Parathyroid adenoma (tissue), 2 donors: Measurements from ENCODE around the gene STOX2.
"Not testable (repeated sequence)": the region's sequence is repeated elsewhere in the genome, so short reads cannot be mapped to it uniquely, and the experiment has no call there.

ENCODE experiments used
- H2AFZ ChIP-seq: fragments of 300-600 bp; sonication (generic); one replicate; pipeline ENCODE4 v1.7.0; 2017; ENCODE audit warnings: antibody characterized with exemption, mild to moderate bottlenecking
- H3K27ac ChIP-seq: fragments of 300-600 bp; sonication (generic); one replicate; pipeline ENCODE4 v1.7.0; 2017
- H3K27me3 ChIP-seq: fragments of 300-600 bp; sonication (generic); one replicate; pipeline ENCODE4 v1.7.0; 2017; ENCODE audit warnings: low read length; ENCODE audit not compliant: control insufficient read depth, insufficient read depth
- H3K36me3 ChIP-seq: fragments of 300-600 bp; sonication (generic); one replicate; pipeline ENCODE4 v1.7.0; 2017; ENCODE audit warnings: low read length; ENCODE audit not compliant: control insufficient read depth, insufficient read depth
- H3K4me1 ChIP-seq: fragments of 300-600 bp; sonication (generic); one replicate; pipeline ENCODE4 v1.7.0; 2017; ENCODE audit warnings: control low read depth
- H3K4me2 ChIP-seq: fragments of 300-600 bp; sonication (generic); one replicate; pipeline ENCODE4 v1.7.0; 2017; ENCODE audit warnings: low read length
- H3K4me3 ChIP-seq: fragments of 300-600 bp; sonication (generic); one replicate; pipeline ENCODE4 v1.7.0; 2017; ENCODE audit warnings: low read depth, low read length
- H3K79me2 ChIP-seq: fragments of 300-600 bp; sonication (generic); one replicate; pipeline ENCODE4 v1.7.0; 2017; ENCODE audit warnings: control low read depth
- H3K9ac ChIP-seq: fragments of 300-600 bp; sonication (generic); one replicate; pipeline ENCODE4 v1.7.0; 2017; ENCODE audit warnings: mild to moderate bottlenecking
- H3K9me3 ChIP-seq: fragments of 300-600 bp; sonication (generic); one replicate; pipeline ENCODE4 v1.7.0; 2017; ENCODE audit warnings: low read length; ENCODE audit not compliant: control insufficient read depth
- TF ChIP-seq, protein P1 (sequence below): fragments of 300-600 bp; sonication (generic); IDR thresholded peaks from one replicate; pipeline ENCODE4 v1.7.0; 2017; ENCODE audit warnings: antibody characterized with exemption, mild to moderate bottlenecking
- donor health status: primary hyperparathyroidism.

STOX2 gene

DNA sequence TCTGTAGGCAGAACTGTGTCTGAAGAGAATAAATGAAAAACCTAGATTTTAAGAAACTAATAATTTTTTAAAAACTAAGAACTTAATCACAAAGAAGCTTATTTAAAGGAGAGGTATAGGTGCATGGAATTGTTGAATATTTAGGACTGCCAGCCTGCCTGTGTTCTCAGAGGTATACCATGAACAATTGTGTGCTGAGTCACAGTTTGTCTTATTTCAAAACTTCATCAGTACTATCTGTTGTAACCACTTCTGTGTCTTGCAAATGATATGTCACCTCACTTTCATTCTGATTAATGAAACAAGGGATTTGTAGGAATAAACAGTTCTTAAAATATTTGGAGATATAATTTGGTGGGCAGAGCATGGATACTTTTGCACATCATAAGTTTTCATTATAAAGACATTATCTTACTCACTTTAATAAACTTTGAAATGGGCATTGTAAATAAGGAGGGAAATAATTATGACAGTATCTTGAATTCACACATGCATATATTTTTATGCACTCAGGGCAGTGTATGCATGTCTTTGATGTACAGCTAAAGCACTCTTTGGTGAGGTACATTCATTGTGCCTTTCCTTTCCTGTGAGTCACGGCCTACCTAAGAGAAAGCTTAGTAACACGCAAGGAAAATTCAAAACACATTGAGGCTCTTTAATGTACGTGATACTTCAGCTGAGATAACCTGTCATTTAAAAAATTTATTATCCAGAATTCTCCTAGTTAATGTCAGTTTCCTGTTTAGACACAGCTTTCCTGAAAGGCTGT, 31.7 kb downstream of the STOX2 start:
- H3K79me2 ChIP-seq, result no peaks in the 10 kb centered on the region
- no peak overlapping the region for H3K4me3 ChIP-seq
- H3K9me3 ChIP-seq, result no peaks in the 10 kb centered on the region
- no peak overlapping the region for H3K4me2 ChIP-seq
- no peaks in the 10 kb centered on the region for H3K36me3 ChIP-seq
- no peak overlapping the region for H2AFZ ChIP-seq
- TF ChIP-seq, protein P1, sequence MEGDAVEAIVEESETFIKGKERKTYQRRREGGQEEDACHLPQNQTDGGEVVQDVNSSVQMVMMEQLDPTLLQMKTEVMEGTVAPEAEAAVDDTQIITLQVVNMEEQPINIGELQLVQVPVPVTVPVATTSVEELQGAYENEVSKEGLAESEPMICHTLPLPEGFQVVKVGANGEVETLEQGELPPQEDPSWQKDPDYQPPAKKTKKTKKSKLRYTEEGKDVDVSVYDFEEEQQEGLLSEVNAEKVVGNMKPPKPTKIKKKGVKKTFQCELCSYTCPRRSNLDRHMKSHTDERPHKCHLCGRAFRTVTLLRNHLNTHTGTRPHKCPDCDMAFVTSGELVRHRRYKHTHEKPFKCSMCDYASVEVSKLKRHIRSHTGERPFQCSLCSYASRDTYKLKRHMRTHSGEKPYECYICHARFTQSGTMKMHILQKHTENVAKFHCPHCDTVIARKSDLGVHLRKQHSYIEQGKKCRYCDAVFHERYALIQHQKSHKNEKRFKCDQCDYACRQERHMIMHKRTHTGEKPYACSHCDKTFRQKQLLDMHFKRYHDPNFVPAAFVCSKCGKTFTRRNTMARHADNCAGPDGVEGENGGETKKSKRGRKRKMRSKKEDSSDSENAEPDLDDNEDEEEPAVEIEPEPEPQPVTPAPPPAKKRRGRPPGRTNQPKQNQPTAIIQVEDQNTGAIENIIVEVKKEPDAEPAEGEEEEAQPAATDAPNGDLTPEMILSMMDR, result no peak
- H3K27ac ChIP-seq, result no peak overlapping the region
- no peaks in the 10 kb centered on the region for H3K4me1 ChIP-seq
- no peak overlapping the region for H3K9ac ChIP-seq
- H3K27me3 ChIP-seq, result no peaks in the 10 kb centered on the region

DNA sequence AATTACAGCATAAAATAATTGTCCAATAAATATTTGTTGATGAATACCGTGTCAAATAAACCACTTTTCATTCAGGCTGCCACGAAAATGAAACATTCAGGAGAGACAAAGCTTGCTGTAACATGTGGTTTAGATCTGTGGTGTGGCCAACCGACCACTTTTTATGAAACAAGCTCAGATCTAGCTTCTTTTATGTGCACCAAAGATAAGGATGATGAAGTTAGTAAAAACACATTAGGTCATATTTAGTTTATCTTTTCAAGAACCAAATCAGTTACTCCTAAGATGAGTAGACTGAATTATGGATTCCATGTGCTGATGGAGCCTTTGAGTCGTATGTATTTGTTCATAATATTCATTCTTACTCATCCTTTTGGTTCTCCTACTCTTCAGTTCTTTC, 35.8 kb downstream of the STOX2 start:
- Histone ChIP-seq H3K27me3 (no peaks in the 10 kb centered on the region), H3K9ac (no peak overlapping the region)

DNA sequence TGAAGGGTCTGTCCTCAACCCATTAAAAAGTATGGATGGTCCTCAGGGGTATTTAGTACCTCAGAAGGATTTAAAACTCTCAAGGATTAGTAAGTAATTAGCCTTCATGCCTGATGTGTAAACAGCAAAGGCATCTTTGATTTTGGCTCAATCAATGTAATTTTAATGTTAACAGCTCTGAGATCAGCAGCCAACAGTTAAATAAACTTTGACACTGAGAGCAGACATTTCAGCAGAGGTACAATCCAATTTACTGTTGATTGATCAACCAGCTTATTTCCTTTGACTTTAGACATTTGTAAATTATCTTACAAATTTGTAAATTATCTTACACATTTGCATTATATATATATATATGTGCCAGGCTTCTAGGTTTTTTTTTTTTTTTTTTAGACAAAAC, 36.9 kb downstream of the STOX2 start:
- Histone ChIP-seq H3K9me3 (no peaks in the 10 kb centered on the region), H3K27ac (no peak overlapping the region), H3K4me2 (no peak overlapping the region), H3K36me3 (no peaks in the 10 kb centered on the region), H3K79me2 (no peaks in the 10 kb centered on the region), H2AFZ (no peak overlapping the region), H3K27me3 (no peaks in the 10 kb centered on the region), H3K4me1 (no peaks in the 10 kb centered on the region), H3K9ac (no peak overlapping the region), H3K4me3 (no peak overlapping the region)
- TF ChIP-seq, protein P1, result no peak

More for the DNA sequence above, 35.8 kb downstream of the STOX2 start:
- Histone ChIP-seq H3K79me2 (no peaks in the 10 kb centered on the region), H3K4me2 (no peak overlapping the region), H3K36me3 (no peaks in the 10 kb centered on the region), H2AFZ (no peak overlapping the region), H3K4me1 (no peaks in the 10 kb centered on the region), H3K27ac (no peak overlapping the region), H3K9me3 (no peaks in the 10 kb centered on the region), H3K4me3 (no peak overlapping the region)
- TF ChIP-seq, protein P1, result no peak

DNA sequence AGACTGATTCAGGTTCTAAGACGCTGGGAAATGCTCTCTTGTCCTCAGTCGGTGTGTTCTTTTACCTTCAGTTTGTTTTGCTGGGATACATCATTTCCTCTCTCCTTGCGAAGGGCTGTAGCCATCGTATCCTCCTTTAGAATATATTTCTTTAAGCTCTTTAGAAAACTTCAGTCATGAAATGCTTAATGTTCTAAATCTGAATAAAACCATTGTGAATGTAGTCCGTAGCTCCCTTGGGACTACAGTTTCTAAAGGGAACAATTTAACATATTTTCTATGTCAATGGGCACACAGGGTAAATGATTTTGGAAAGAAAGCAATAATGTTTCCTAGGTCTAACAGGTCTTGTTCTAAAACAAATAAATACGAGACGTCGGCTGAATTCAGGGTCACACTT, 40.6 kb downstream of the STOX2 start:
- H3K4me3 ChIP-seq, result no peak overlapping the region
- no peak overlapping the region for H3K27ac ChIP-seq
- TF ChIP-seq, protein P1, result no peak
- no peaks in the 10 kb centered on the region for H3K79me2 ChIP-seq
- no peak overlapping the region for H3K9ac ChIP-seq
- no peaks in the 10 kb centered on the region for H3K36me3 ChIP-seq
- no peaks in the 10 kb centered on the region for H3K27me3 ChIP-seq
- no peaks in the 10 kb centered on the region for H3K9me3 ChIP-seq
- H2AFZ ChIP-seq, result no peak overlapping the region
- no peak overlapping the region for H3K4me2 ChIP-seq
- no peaks in the 10 kb centered on the region for H3K4me1 ChIP-seq

DNA sequence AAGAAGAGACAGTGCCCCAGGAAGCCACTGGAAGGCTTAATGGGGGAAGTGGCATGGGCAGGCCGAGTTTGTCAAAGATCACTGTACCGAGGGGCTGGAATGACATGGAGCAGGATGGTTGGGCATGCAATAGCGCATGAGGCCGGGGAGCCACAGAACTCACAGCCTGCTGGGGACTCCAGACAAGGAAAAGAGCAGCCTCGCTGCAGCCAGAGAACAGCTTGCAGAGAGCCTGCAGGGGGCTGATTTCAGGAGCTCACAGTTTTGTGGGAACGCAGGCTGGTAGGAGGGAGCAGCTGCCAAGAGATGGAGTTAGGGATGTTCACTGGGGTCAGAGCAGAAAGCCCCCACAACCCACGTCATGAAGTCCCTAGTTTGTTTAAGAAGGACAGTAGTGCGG, 45.4 kb downstream of the STOX2 start:
- Histone ChIP-seq H3K27me3 (no peaks in the 10 kb centered on the region), H3K9me3 (no peaks in the 10 kb centered on the region), H3K79me2 (no peaks in the 10 kb centered on the region), H3K36me3 (no peaks in the 10 kb centered on the region), H3K4me1 (no peaks in the 10 kb centered on the region), H2AFZ (no peak overlapping the region), H3K4me2 (no peak overlapping the region), H3K4me3 (no peak overlapping the region), H3K27ac (no peak overlapping the region), H3K9ac (no peak overlapping the region)
- TF ChIP-seq, protein P1, result no peak

DNA sequence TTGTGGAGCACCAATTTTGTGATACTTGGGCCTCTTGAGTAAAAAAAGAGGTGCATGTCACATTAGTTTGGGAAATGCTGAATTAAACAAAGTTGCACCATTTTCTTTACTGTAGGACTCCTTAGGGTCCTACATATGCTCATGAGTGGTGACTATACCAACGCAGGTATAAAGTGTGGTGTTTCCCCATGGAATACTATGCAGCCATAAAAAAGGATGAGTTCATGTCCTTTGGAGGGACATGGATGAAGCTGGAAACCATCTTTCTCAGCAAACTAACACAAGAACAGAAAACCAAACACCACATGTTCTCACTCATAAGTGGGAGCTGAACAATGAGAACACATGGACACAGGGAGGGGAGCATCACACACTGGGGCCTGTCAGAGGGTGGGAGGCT, 47.5 kb downstream of the STOX2 start:
- not testable (repeated sequence) for H3K27me3 ChIP-seq, H2AFZ ChIP-seq, H3K4me2 ChIP-seq, H3K79me2 ChIP-seq, H3K27ac ChIP-seq, H3K4me3 ChIP-seq, H3K9me3 ChIP-seq, H3K9ac ChIP-seq, H3K4me1 ChIP-seq, H3K36me3 ChIP-seq
